GM23338 (cell line): ENCODE data around the gene OVAAL. TPM values are rescaled to one million over a fixed set of nuclear protein-coding genes. Genes with fewer than 3 reads are reported as not detected.

Experiments used
- ATAC-seq: fragments of 200-7000 bp; cut with Tn5 transposase; 3 replicates; pipeline ENCODE4 v1.9.1; 2020
- DNase-seq: peaks from one replicate; pipeline ENCODE4 v3.0.0-alpha.2; 2015; ENCODE audit warnings: low spot score
- H2AFZ ChIP-seq: fragments of 200-600 bp; sonication (generic); 2 replicates; pipeline ENCODE4 v1.8.0; 2016; ENCODE audit warnings: antibody characterized with exemption, mild to moderate bottlenecking, moderate library complexity
- H3F3A ChIP-seq: fragments of 200-600 bp; sonication (generic); replicated peaks from 2 replicates; pipeline ENCODE4 v1.8.0; 2017; ENCODE audit warnings: antibody characterized with exemption, mixed run types, low read depth
- H3K27ac ChIP-seq: fragments of 200-600 bp; sonication (generic); 2 replicates; pipeline ENCODE4 v1.6.1; 2016; ENCODE audit warnings: low read depth
- H3K27me3 ChIP-seq: fragments of 200-600 bp; sonication (generic); 2 replicates; pipeline ENCODE4 v1.8.0; 2016; ENCODE audit warnings: mild to moderate bottlenecking, mixed run types, moderate library complexity; ENCODE audit not compliant: insufficient read depth
- H3K36me3 ChIP-seq: fragments of 200-600 bp; sonication (generic); 2 replicates; pipeline ENCODE4 v1.8.0; 2016; ENCODE audit warnings: mild to moderate bottlenecking; ENCODE audit not compliant: insufficient read depth
- H3K4me1 ChIP-seq: fragments of 200-600 bp; sonication (generic); 2 replicates; pipeline ENCODE4 v1.8.0; 2016; ENCODE audit warnings: mild to moderate bottlenecking, moderate library complexity; ENCODE audit not compliant: insufficient read depth
- H3K4me2 ChIP-seq: fragments of 200-600 bp; sonication (generic); 2 replicates; pipeline ENCODE4 v1.7.1; 2017; ENCODE audit warnings: mixed run types
- H3K4me3 ChIP-seq: fragments of 200-600 bp; sonication (generic); 2 replicates; pipeline ENCODE4 v1.6.1; 2016; ENCODE audit warnings: mixed run types
- H3K79me2 ChIP-seq: fragments of 200-600 bp; sonication (generic); replicated peaks from 2 replicates; pipeline ENCODE4 v1.8.0; 2017; ENCODE audit warnings: mild to moderate bottlenecking; ENCODE audit not compliant: insufficient read depth
- H3K9me2 ChIP-seq: fragments of 200-600 bp; sonication (generic); 2 replicates; pipeline ENCODE4 v1.8.0; 2017; ENCODE audit not compliant: insufficient read depth
- H4K20me1 ChIP-seq: fragments of 200-600 bp; sonication (generic); replicated peaks from 2 replicates; pipeline ENCODE4 v1.8.0; 2017; ENCODE audit warnings: mild to moderate bottlenecking; ENCODE audit not compliant: insufficient read depth
- H3K27ac Mint-ChIP-seq: 2 replicates; pipeline ENCODE4 v1.8.0; 2020; ENCODE audit warnings: inconsistent platforms, mild to moderate bottlenecking, moderate library complexity, mixed read lengths
- H3K27me3 Mint-ChIP-seq: 3 replicates; pipeline ENCODE4 v1.8.0; 2022; ENCODE audit warnings: low read depth, mild to moderate bottlenecking, moderate library complexity, mixed read lengths, inconsistent platforms; ENCODE audit not compliant: insufficient read depth, poor library complexity
- H3K36me3 Mint-ChIP-seq: 3 replicates; pipeline ENCODE4 v1.8.0; 2021; ENCODE audit warnings: low read depth, mild to moderate bottlenecking, inconsistent platforms, moderate library complexity, mixed read lengths
- H3K4me1 Mint-ChIP-seq: 3 replicates; pipeline ENCODE4 v1.8.0; 2020; ENCODE audit warnings: mild to moderate bottlenecking, inconsistent platforms, mixed read lengths
- H3K4me3 Mint-ChIP-seq: 3 replicates; pipeline ENCODE4 v1.8.0; 2021; ENCODE audit warnings: moderate library complexity, mild to moderate bottlenecking, inconsistent platforms, mixed read lengths
- H3K9me3 Mint-ChIP-seq: 3 replicates; pipeline ENCODE4 v1.8.0; 2020; ENCODE audit warnings: moderate library complexity, mild to moderate bottlenecking, inconsistent platforms, mixed read lengths
- CREB1 ChIP-seq: fragments of 250-450 bp; sonication (Bioruptor Pico); IDR thresholded peaks from 2 replicates; pipeline ENCODE4 v1.5.0; 2020; ENCODE audit warnings: low read depth, mild to moderate bottlenecking, moderate library complexity
- EZH2 ChIP-seq: fragments of 200-600 bp; sonication (generic); IDR thresholded peaks from one replicate; pipeline ENCODE4 v1.8.0; 2017; ENCODE audit warnings: antibody characterized with exemption, mild to moderate bottlenecking, low read depth; ENCODE audit not compliant: unreplicated experiment
- NANOG ChIP-seq: IDR thresholded peaks from 2 replicates; pipeline ENCODE4 v1.6.1; 2016; ENCODE audit warnings: antibody characterized with exemption, borderline replicate concordance
- POLR2AphosphoS5 ChIP-seq: IDR thresholded peaks from 2 replicates; pipeline ENCODE4 v1.6.1; 2016; ENCODE audit warnings: antibody characterized with exemption, low read depth
- STAT1 ChIP-seq: IDR thresholded peaks from one replicate; pipeline ENCODE4 v1.6.1; 2016; ENCODE audit warnings: antibody characterized with exemption; ENCODE audit not compliant: unreplicated experiment
- ZNF114 ChIP-seq: fragments of 250-450 bp; sonication (Bioruptor Pico); IDR thresholded peaks from 2 replicates; pipeline ENCODE4 v1.5.0; 2020; ENCODE audit warnings: mild to moderate bottlenecking, moderate library complexity
- polyA plus RNA-seq: library from polyadenylated mRNA; unstranded; fragments of >200 nt; fragmentation: Nextera tagmentation; extraction: Ambion mirVana; gene quantifications from 2 replicates; pipeline ENCODE4 v1.2.1, GENCODE V29; 2016
- total RNA-seq: library from RNA; depleted of rRNA; stranded (reverse); fragments of >200 nt; shearing (Covaris generic); gene quantifications from 2 replicates; pipeline ENCODE4 v1.2.3, GENCODE V29; 2014
- TF ChIP-seq, protein P1 (sequence below): IDR thresholded peaks from one replicate; pipeline ENCODE4 v1.6.1; 2018; ENCODE audit warnings: antibody characterized with exemption; ENCODE audit not compliant: unreplicated experiment
- TF ChIP-seq, protein P2 (sequence below): fragments of 250-450 bp; sonication (Bioruptor Pico); IDR thresholded peaks from 2 replicates; pipeline ENCODE4 v1.5.0; 2020; ENCODE audit warnings: mild to moderate bottlenecking, moderate library complexity
- TF ChIP-seq, protein P3 (sequence below): IDR thresholded peaks from 2 replicates; pipeline ENCODE4 v1.6.1; 2016; ENCODE audit warnings: antibody characterized with exemption

OVAAL gene
- total and polyA plus RNA-seq, 2 experiments from 2014 or later = not detected

DNA sequence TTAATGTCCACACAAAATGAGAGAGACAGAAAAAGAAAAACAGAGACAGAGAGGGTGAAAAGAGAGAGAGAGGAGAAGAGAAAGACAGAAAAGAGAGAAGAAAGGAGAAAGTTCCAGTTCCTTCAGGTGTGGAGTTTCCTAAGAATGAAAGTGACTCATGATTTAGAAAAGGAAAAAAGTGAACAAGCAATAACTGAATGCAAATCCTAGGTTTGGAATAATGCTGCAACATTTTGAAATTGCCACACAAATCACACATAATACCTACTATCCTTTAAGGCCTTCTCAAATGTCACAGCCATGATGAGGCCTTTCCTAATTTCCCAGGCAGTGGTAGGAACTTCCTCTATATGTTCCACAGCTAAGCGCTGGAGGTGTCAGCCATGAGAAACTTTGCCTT is 41.6 kb downstream of the OVAAL start (continued):
- TF ChIP-seq, protein P1, sequence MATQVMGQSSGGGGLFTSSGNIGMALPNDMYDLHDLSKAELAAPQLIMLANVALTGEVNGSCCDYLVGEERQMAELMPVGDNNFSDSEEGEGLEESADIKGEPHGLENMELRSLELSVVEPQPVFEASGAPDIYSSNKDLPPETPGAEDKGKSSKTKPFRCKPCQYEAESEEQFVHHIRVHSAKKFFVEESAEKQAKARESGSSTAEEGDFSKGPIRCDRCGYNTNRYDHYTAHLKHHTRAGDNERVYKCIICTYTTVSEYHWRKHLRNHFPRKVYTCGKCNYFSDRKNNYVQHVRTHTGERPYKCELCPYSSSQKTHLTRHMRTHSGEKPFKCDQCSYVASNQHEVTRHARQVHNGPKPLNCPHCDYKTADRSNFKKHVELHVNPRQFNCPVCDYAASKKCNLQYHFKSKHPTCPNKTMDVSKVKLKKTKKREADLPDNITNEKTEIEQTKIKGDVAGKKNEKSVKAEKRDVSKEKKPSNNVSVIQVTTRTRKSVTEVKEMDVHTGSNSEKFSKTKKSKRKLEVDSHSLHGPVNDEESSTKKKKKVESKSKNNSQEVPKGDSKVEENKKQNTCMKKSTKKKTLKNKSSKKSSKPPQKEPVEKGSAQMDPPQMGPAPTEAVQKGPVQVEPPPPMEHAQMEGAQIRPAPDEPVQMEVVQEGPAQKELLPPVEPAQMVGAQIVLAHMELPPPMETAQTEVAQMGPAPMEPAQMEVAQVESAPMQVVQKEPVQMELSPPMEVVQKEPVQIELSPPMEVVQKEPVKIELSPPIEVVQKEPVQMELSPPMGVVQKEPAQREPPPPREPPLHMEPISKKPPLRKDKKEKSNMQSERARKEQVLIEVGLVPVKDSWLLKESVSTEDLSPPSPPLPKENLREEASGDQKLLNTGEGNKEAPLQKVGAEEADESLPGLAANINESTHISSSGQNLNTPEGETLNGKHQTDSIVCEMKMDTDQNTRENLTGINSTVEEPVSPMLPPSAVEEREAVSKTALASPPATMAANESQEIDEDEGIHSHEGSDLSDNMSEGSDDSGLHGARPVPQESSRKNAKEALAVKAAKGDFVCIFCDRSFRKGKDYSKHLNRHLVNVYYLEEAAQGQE = no peak
- no peak for TF ChIP-seq ZNF114 (CRISPR knock-in tag)
- TF ChIP-seq NANOG = no peak

DNA sequence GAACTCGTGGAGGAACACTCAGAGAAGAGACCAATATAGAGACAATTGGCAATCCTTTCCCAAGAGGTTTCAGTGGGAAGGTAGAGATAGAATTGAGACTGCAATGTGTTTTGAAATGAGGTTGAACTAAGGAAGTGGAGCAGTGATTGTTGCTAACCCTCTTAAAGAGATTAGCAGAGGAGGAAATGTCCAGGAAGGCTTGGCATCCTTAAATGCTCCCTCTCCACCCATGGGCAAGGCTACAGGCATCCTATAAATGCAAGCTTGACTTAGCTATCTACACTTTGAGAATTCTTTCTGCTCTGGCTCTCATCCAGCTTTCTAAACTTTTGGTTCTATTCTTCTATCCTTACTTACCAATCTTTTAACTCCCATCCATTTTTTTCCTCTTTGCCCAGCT is 42.7 kb downstream of the OVAAL start:
- Mint-ChIP-seq H3K36me3 (no peaks in the 10 kb centered on the region), H3K27ac (no peak overlapping the region), H3K4me3 (no peak overlapping the region), H3K27me3 (peaks cover 3% of the 10 kb centered on the region), H3K4me1 (peaks cover 3% of the 10 kb centered on the region; the same call in 1 of the 3 replicates), H3K9me3 (no peaks in the 10 kb centered on the region)
- DNase-seq (no peak), ATAC-seq (no peak)
- no peaks in the 10 kb centered on the region for H3K79me2 ChIP-seq
- no peak overlapping the region for H3K4me3 ChIP-seq
- H3K36me3 ChIP-seq = no peaks in the 10 kb centered on the region
- H3K9me2 ChIP-seq = no peaks in the 10 kb centered on the region
- no peaks in the 10 kb centered on the region for H3F3A ChIP-seq
- H4K20me1 ChIP-seq = no peaks in the 10 kb centered on the region
- no peak overlapping the region for H3K27ac ChIP-seq
- no peak overlapping the region for H3K4me2 ChIP-seq
- no peaks in the 10 kb centered on the region for H3K27me3 ChIP-seq
- no peak overlapping the region for H2AFZ ChIP-seq
- no peaks in the 10 kb centered on the region for H3K4me1 ChIP-seq
- TF ChIP-seq, protein P1 = no peak
- TF ChIP-seq POLR2AphosphoS5 (no peak), EZH2 (no peak), ZNF114 (CRISPR knock-in tag) (no peak), NANOG (no peak), STAT1 (no peak), CREB1 (CRISPR knock-in tag) (no peak)
- TF ChIP-seq, protein P2, sequence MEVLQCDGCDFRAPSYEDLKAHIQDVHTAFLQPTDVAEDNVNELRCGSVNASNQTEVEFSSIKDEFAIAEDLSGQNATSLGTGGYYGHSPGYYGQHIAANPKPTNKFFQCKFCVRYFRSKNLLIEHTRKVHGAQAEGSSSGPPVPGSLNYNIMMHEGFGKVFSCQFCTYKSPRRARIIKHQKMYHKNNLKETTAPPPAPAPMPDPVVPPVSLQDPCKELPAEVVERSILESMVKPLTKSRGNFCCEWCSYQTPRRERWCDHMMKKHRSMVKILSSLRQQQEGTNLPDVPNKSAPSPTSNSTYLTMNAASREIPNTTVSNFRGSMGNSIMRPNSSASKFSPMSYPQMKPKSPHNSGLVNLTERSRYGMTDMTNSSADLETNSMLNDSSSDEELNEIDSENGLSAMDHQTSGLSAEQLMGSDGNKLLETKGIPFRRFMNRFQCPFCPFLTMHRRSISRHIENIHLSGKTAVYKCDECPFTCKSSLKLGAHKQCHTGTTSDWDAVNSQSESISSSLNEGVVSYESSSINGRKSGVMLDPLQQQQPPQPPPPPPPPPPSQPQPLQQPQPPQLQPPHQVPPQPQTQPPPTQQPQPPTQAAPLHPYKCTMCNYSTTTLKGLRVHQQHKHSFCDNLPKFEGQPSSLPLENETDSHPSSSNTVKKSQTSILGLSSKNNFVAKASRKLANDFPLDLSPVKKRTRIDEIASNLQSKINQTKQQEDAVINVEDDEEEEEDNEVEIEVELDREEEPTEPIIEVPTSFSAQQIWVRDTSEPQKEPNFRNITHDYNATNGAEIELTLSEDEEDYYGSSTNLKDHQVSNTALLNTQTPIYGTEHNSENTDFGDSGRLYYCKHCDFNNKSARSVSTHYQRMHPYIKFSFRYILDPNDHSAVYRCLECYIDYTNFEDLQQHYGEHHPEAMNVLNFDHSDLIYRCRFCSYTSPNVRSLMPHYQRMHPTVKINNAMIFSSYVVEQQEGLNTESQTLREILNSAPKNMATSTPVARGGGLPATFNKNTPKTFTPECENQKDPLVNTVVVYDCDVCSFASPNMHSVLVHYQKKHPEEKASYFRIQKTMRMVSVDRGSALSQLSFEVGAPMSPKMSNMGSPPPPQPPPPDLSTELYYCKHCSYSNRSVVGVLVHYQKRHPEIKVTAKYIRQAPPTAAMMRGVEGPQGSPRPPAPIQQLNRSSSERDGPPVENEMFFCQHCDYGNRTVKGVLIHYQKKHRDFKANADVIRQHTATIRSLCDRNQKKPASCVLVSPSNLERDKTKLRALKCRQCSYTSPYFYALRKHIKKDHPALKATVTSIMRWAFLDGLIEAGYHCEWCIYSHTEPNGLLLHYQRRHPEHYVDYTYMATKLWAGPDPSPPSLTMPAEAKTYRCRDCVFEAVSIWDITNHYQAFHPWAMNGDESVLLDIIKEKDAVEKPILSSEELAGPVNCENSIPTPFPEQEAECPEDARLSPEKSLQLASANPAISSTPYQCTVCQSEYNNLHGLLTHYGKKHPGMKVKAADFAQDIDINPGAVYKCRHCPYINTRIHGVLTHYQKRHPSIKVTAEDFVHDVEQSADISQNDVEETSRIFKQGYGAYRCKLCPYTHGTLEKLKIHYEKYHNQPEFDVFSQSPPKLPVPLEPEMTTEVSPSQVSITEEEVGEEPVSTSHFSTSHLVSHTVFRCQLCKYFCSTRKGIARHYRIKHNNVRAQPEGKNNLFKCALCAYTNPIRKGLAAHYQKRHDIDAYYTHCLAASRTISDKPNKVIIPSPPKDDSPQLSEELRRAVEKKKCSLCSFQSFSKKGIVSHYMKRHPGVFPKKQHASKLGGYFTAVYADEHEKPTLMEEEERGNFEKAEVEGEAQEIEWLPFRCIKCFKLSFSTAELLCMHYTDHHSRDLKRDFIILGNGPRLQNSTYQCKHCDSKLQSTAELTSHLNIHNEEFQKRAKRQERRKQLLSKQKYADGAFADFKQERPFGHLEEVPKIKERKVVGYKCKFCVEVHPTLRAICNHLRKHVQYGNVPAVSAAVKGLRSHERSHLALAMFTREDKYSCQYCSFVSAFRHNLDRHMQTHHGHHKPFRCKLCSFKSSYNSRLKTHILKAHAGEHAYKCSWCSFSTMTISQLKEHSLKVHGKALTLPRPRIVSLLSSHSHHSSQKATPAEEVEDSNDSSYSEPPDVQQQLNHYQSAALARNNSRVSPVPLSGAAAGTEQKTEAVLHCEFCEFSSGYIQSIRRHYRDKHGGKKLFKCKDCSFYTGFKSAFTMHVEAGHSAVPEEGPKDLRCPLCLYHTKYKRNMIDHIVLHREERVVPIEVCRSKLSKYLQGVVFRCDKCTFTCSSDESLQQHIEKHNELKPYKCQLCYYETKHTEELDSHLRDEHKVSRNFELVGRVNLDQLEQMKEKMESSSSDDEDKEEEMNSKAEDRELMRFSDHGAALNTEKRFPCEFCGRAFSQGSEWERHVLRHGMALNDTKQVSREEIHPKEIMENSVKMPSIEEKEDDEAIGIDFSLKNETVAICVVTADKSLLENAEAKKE (CRISPR knock-in tag) = no peak
- TF ChIP-seq, protein P3, sequence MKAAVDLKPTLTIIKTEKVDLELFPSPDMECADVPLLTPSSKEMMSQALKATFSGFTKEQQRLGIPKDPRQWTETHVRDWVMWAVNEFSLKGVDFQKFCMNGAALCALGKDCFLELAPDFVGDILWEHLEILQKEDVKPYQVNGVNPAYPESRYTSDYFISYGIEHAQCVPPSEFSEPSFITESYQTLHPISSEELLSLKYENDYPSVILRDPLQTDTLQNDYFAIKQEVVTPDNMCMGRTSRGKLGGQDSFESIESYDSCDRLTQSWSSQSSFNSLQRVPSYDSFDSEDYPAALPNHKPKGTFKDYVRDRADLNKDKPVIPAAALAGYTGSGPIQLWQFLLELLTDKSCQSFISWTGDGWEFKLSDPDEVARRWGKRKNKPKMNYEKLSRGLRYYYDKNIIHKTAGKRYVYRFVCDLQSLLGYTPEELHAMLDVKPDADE = no peak
